Mesenchymal stem cell (in vitro differentiated cells and primary cell): ENCODE results near the gene SLC35F3.

Experiments
- DNase-seq: peaks from one replicate; pipeline ENCODE4 v3.0.0-alpha.2; 2013
- H2AFZ ChIP-seq: one replicate; pipeline ENCODE4 v1.6.1; 2013; ENCODE audit warnings: low read depth, mild to moderate bottlenecking, control low read depth, inconsistent platforms, low read length, moderate library complexity
- H2AK5ac ChIP-seq: 2 replicates; pipeline ENCODE4 v1.6.1; 2013; ENCODE audit warnings: low read length, moderate library complexity, mild to moderate bottlenecking, inconsistent platforms; ENCODE audit not compliant: severe bottlenecking
- H2BK120ac ChIP-seq: one replicate; pipeline ENCODE4 v1.6.1; 2013; ENCODE audit warnings: low read depth, mild to moderate bottlenecking, inconsistent platforms, low read length, moderate library complexity
- H2BK12ac ChIP-seq, 2 experiments: one replicate each; pipeline ENCODE4 v1.6.1; 2013; ENCODE audit warnings: inconsistent platforms in 2 of 2, low read length in 2 of 2, mild to moderate bottlenecking in 2 of 2, moderate library complexity in 2 of 2, control low read depth in 1 of 2
- H2BK15ac ChIP-seq: one replicate; pipeline ENCODE4 v1.6.1; 2013; ENCODE audit warnings: mild to moderate bottlenecking, low read depth, inconsistent platforms; ENCODE audit not compliant: poor library complexity, severe bottlenecking
- H2BK5ac ChIP-seq: 2 replicates; pipeline ENCODE4 v1.6.1; 2013; ENCODE audit warnings: low read depth, mild to moderate bottlenecking, low read length, control low read depth, inconsistent platforms; ENCODE audit not compliant: poor library complexity, severe bottlenecking
- H3K14ac ChIP-seq, 2 experiments: one replicate each; pipeline ENCODE4 v1.6.1; 2013; ENCODE audit warnings: inconsistent platforms in 2 of 2, low read length in 2 of 2, control low read depth in 1 of 2, mild to moderate bottlenecking in 1 of 2, moderate library complexity in 1 of 2
- H3K18ac ChIP-seq, 2 experiments: one replicate each; pipeline ENCODE4 v1.6.1; 2013; ENCODE audit warnings: inconsistent platforms in 2 of 2, low read length in 2 of 2, control low read depth in 1 of 2, low read depth in 1 of 2, mild to moderate bottlenecking in 1 of 2
- H3K23ac ChIP-seq, 2 experiments: one replicate each; pipeline ENCODE4 v1.6.1; 2013; ENCODE audit warnings: inconsistent platforms in 2 of 2, low read length in 2 of 2, mild to moderate bottlenecking in 2 of 2, moderate library complexity in 2 of 2, control low read depth in 1 of 2
- H3K27ac ChIP-seq: 2 replicates; pipeline ENCODE4 v1.5.1; 2013; ENCODE audit warnings: mild to moderate bottlenecking, moderate library complexity, low read length, control low read depth, inconsistent platforms; ENCODE audit not compliant: poor library complexity, severe bottlenecking
- H3K27me3 ChIP-seq, 2 experiments: 2 replicates each; pipeline versions ENCODE4 v1.6.1 to v1.7.0; 2013; ENCODE audit warnings: low read length in 2 of 2, mild to moderate bottlenecking in 2 of 2, moderate library complexity in 2 of 2, control low read depth in 1 of 2, inconsistent platforms in 1 of 2; ENCODE audit not compliant: control insufficient read depth in 1 of 2, insufficient read depth in 1 of 2
- H3K36me3 ChIP-seq, 2 experiments: 2 replicates each; pipeline versions ENCODE4 v1.6.1 to v1.7.0; 2013; ENCODE audit warnings: low read length in 2 of 2, control low read depth in 1 of 2, inconsistent platforms in 1 of 2, low read depth in 1 of 2, mild to moderate bottlenecking in 1 of 2; ENCODE audit not compliant: insufficient read depth in 2 of 2, control insufficient read depth in 1 of 2
- H3K4ac ChIP-seq, 2 experiments: one replicate each; pipeline ENCODE4 v1.6.1; 2013; ENCODE audit warnings: inconsistent platforms in 2 of 2, low read length in 2 of 2, mild to moderate bottlenecking in 2 of 2, moderate library complexity in 2 of 2, control low read depth in 1 of 2, low read depth in 1 of 2
- H3K4me1 ChIP-seq: 2 replicates; pipeline ENCODE4 v1.6.1; 2013; ENCODE audit warnings: low read depth, low read length, control low read depth; ENCODE audit not compliant: control insufficient read depth, insufficient read depth
- H3K4me2 ChIP-seq: 2 replicates; pipeline ENCODE4 v1.6.1; 2013; ENCODE audit warnings: low read length, mild to moderate bottlenecking, inconsistent platforms; ENCODE audit not compliant: poor library complexity, severe bottlenecking
- H3K4me3 ChIP-seq, 2 experiments: 2 replicates each; pipeline versions ENCODE4 v1.5.1 to v1.7.0; 2013; ENCODE audit warnings: low read length in 2 of 2, mild to moderate bottlenecking in 2 of 2, control low read depth in 1 of 2, low read depth in 1 of 2; ENCODE audit not compliant: insufficient read depth in 1 of 2
- H3K79me1 ChIP-seq: replicated peaks from 2 replicates; pipeline ENCODE4 v1.6.1; 2013; ENCODE audit warnings: mild to moderate bottlenecking, control low read depth, low read length, inconsistent platforms; ENCODE audit not compliant: poor library complexity, severe bottlenecking
- H3K9ac ChIP-seq: 2 replicates; pipeline ENCODE4 v1.7.0; 2013; ENCODE audit warnings: mild to moderate bottlenecking, low read length, moderate library complexity
- H3K9me3 ChIP-seq: 2 replicates; pipeline ENCODE4 v1.7.0; 2013; ENCODE audit warnings: mild to moderate bottlenecking, low read length; ENCODE audit not compliant: control insufficient read depth
- H4K8ac ChIP-seq: one replicate; pipeline ENCODE4 v1.6.1; 2013; ENCODE audit warnings: inconsistent platforms, mild to moderate bottlenecking, low read length, moderate library complexity
- H4K91ac ChIP-seq: one replicate; pipeline ENCODE4 v1.6.1; 2013; ENCODE audit warnings: mild to moderate bottlenecking, low read length, inconsistent platforms
- WGBS: methylation state at CpG from one replicate; pipeline ENCODE4 v1.1.7; 2013; ENCODE audit warnings: mixed read lengths; 5-methylcytosine and 5-hydroxymethylcytosine counted together

SLC35F3 gene

GRCh38 chr1:234139966-234140365 is 235.5 kb downstream of the SLC35F3 start:
- DNase-seq, result peak; percentile 63
- no peak overlapping the region for H4K91ac ChIP-seq
- H3K14ac ChIP-seq, result no peak overlapping the region
- H3K4me3 ChIP-seq, result no peak overlapping the region
- no peak overlapping the region for H4K8ac ChIP-seq
- H3K79me1 ChIP-seq, result no peaks in the 10 kb centered on the region
- no peak overlapping the region for H3K27ac ChIP-seq
- H3K4me2 ChIP-seq, result no peak overlapping the region
- H2AFZ ChIP-seq, result no peak overlapping the region
- no peak overlapping the region for H2BK120ac ChIP-seq
- H3K9ac ChIP-seq, result no peak overlapping the region
- H2BK12ac ChIP-seq, result no peak overlapping the region
- H2AK5ac ChIP-seq, result no peak overlapping the region
- H2BK5ac ChIP-seq, result no peak overlapping the region
- H3K27me3 ChIP-seq, result peaks cover 0 to 3% of the 10 kb centered on the region in 2 experiments
- H3K4me1 ChIP-seq, result no peaks in the 10 kb centered on the region
- H3K23ac ChIP-seq, result no peak overlapping the region
- H3K9me3 ChIP-seq, result no peaks in the 10 kb centered on the region
- H2BK15ac ChIP-seq, result no peak overlapping the region
- no peak overlapping the region for H3K4ac ChIP-seq
- no peaks in the 10 kb centered on the region for H3K36me3 ChIP-seq
- H3K18ac ChIP-seq, result no peak overlapping the region
- WGBS, result 19% methylated on average over 3 of the region's 6 CpGs

GRCh38 chr1:234140388-234140787 is 235.9 kb downstream of the SLC35F3 start:
- no peak overlapping the region for H3K4ac ChIP-seq
- no peak overlapping the region for H3K23ac ChIP-seq
- 90% methylated on average over 9 of the region's 9 CpGs for WGBS
- no peak overlapping the region for H2BK5ac ChIP-seq
- no peak for DNase-seq
- peaks cover 0 to 3% of the 10 kb centered on the region in 2 experiments for H3K27me3 ChIP-seq
- no peaks in the 10 kb centered on the region for H3K9me3 ChIP-seq
- no peak overlapping the region for H3K27ac ChIP-seq
- H3K4me2 ChIP-seq, result no peak overlapping the region
- no peak overlapping the region for H3K18ac ChIP-seq
- no peak overlapping the region for H3K14ac ChIP-seq
- H4K8ac ChIP-seq, result no peak overlapping the region
- no peak overlapping the region for H2AK5ac ChIP-seq
- no peak overlapping the region for H3K9ac ChIP-seq
- H2BK12ac ChIP-seq, result no peak overlapping the region
- no peaks in the 10 kb centered on the region for H3K4me1 ChIP-seq
- no peak overlapping the region for H4K91ac ChIP-seq
- no peaks in the 10 kb centered on the region for H3K36me3 ChIP-seq
- no peak overlapping the region for H2BK15ac ChIP-seq
- H3K4me3 ChIP-seq, result no peak overlapping the region
- H2AFZ ChIP-seq, result no peak overlapping the region
- no peak overlapping the region for H2BK120ac ChIP-seq
- H3K79me1 ChIP-seq, result no peaks in the 10 kb centered on the region

GRCh38 chr1:234141006-234141405 is 236.5 kb downstream of the SLC35F3 start:
- H3K14ac ChIP-seq, result no peak overlapping the region
- H3K23ac ChIP-seq, result no peak overlapping the region
- 74% methylated on average over 2 of the region's 2 CpGs for WGBS
- no peaks in the 10 kb centered on the region for H3K9me3 ChIP-seq
- H4K8ac ChIP-seq, result no peak overlapping the region
- H2AK5ac ChIP-seq, result no peak overlapping the region
- no peak overlapping the region for H3K9ac ChIP-seq
- no peaks in the 10 kb centered on the region for H3K36me3 ChIP-seq
- no peak overlapping the region for H2BK15ac ChIP-seq
- H3K4me2 ChIP-seq, result no peak overlapping the region
- H4K91ac ChIP-seq, result no peak overlapping the region
- no peak overlapping the region for H2BK5ac ChIP-seq
- no peaks in the 10 kb centered on the region for H3K79me1 ChIP-seq
- no peak overlapping the region for H3K4ac ChIP-seq
- no peak overlapping the region for H2AFZ ChIP-seq
- H2BK12ac ChIP-seq, result no peak overlapping the region
- no peak overlapping the region for H3K27ac ChIP-seq
- H3K4me1 ChIP-seq, result no peaks in the 10 kb centered on the region
- H2BK120ac ChIP-seq, result no peak overlapping the region
- H3K27me3 ChIP-seq, result peaks cover 0 to 3% of the 10 kb centered on the region in 2 experiments
- H3K18ac ChIP-seq, result no peak overlapping the region
- no peak overlapping the region for H3K4me3 ChIP-seq
- DNase-seq, result no peak

GRCh38 chr1:234143681-234144080 is 239.2 kb downstream of the SLC35F3 start:
- no peak overlapping the region for H2BK120ac ChIP-seq
- no peak overlapping the region for H4K91ac ChIP-seq
- no peak overlapping the region for H2BK5ac ChIP-seq
- no peak overlapping the region for H2BK15ac ChIP-seq
- no peak overlapping the region for H4K8ac ChIP-seq
- DNase-seq, result peak; percentile 18
- WGBS, result 63% methylated on average over 2 of the region's 2 CpGs
- H3K4me1 ChIP-seq, result no peaks in the 10 kb centered on the region
- H3K14ac ChIP-seq, result no peak overlapping the region
- H3K9me3 ChIP-seq, result no peaks in the 10 kb centered on the region
- H3K4me2 ChIP-seq, result no peak overlapping the region
- no peak overlapping the region for H3K18ac ChIP-seq
- no peak overlapping the region for H3K27ac ChIP-seq
- no peaks in the 10 kb centered on the region for H3K27me3 ChIP-seq
- no peak overlapping the region for H3K4me3 ChIP-seq
- no peaks in the 10 kb centered on the region for H3K36me3 ChIP-seq
- H3K23ac ChIP-seq, result no peak overlapping the region
- H2AK5ac ChIP-seq, result no peak overlapping the region
- no peak overlapping the region for H2AFZ ChIP-seq
- H3K4ac ChIP-seq, result no peak overlapping the region
- H3K79me1 ChIP-seq, result no peaks in the 10 kb centered on the region
- H3K9ac ChIP-seq, result no peak overlapping the region
- no peak overlapping the region for H2BK12ac ChIP-seq
